ENCODE data around the gene DPY19L1.
"Not testable (repeated sequence)": the region's sequence is repeated elsewhere in the genome, so short reads cannot be mapped to it uniquely, and the experiment has no call there.

Gene DPY19L1

DNA sequence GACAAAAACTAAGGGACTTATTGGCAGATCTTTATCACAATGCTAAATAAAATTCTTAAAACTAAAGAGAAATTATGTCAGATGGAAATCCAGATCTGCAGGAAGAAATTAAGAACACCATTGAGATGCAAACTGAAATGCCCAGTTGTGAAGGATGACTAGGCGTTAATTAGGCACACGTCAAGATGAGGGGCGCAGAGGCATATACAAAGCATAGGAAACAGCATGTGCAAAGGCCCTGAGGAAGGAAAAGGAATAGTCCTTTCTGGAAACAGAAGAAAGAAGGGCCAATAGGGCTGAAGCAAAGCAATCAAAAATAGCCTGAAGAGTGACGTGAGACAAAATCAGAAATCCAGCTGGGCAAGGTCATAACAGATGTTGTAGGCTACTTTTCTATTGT is 53.1 kb downstream of the DPY19L1 start:
- not testable (repeated sequence) for FAIRE-seq

DNA sequence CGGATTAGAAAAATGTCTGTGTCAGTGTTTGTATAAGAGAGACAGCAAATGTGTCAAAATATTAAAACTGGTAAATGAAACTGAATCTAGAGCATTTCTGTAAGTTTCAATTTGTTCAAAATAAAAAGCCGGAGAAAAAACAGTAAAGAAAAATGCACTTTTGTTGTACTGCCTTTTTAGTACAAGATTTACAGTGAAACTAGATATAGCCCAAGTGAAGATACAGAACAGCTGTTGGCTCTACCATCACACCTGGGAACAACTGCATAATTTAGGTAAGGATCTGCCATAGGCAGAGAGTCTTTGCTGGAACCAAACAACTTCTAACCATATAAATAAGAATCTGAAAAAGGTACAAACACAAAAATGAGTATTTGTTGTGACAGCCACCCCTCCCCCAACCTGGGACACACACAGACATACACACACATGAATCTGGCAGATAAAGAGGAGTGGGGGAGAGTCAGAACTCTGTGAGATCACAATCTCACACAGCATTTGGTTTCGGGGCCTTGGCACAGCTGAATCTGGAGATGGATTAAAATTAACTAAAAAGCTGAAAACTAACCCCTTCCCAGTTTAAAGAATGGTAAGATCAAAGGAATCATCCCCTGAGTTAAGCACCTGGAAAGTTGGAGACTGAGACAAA is 54.8 kb downstream of the DPY19L1 start:
- no peak for FAIRE-seq

DNA sequence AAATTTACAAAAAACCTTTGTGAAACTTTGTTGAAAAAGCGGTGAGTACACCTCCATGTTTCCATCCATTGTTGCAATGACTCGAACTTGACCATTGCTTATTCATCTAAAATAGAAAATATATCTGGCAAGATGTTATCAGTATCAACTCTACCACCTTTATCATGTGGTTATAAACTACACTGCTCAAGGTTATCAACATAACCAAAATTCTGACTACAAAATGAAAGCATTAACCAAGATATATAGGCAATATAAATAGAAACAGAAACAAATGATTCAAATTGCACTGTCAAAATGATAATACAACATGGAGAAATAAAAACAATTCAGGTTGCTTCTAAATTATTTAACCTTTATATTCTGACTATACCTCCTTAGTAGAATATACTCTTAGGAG is 58.2 kb downstream of the DPY19L1 start:
- not testable (repeated sequence) for FAIRE-seq

DNA sequence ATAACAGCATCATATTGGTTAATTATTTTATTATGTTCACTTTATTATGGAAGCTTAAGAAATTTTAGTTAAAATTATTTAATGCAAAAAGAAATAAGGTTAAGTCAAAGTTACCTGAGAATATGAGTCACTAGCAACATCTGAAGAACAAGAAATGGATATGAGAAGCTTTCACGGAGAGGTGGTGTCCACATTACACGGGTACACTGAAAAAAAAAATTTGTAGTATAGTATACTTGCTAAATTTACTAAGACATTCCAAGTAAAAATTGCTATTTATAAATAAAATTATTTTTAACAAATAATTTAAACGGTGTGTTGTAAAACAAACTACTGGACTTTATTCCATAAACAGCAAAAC is 63.9 kb downstream of the DPY19L1 start:
- no peak for FAIRE-seq

DNA sequence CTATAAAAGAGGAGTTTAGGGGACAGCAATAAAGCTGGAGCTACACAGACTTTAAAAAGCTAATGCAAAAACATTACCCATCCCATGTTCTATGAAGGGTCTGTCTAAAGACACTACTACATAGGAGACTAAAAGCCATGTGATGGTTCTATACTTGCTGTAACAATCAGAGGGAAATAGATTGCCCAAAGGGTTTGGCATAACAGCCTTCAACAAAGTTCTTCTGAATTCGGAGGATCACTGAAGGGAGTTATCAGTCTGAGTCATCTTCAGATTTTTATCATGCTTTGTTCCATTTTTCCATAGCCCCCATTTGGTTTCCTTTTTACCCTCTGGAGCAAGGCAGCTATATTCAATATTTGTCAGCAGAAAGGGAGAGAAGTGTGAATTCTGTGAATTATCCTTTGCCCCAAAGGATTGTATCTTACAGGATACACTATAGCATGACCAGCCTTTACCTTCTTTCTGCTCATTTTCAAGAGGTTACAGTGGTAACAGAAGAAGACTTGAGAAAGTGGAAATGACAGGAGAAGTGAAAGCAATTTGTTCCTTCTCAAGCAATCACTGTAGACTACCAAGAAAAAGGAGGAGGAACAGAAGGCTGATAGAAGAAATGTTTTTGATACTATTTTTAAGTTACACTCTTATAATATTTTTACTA is 64.4 kb downstream of the DPY19L1 start:
- not testable (repeated sequence) for FAIRE-seq

DNA sequence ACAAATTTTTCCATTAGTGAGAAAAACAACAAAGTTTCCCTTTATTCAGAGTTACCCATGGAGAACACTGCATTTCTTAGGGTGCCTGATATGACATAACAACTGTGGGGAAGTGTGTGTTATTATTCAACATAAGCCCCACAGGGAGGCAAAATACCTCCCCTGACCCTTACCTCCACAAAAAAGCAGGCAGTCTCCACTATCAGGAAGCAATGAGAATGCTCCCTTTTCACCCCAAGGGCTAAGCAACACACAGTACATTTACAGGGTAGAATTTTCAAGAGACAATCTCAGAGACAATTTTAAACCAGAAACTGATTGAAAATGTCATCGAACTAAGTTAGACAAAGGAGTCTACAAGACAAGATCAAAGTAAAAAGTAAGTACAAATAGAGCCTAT is 69.5 kb downstream of the DPY19L1 start:
- FAIRE-seq: not testable (repeated sequence)

DNA sequence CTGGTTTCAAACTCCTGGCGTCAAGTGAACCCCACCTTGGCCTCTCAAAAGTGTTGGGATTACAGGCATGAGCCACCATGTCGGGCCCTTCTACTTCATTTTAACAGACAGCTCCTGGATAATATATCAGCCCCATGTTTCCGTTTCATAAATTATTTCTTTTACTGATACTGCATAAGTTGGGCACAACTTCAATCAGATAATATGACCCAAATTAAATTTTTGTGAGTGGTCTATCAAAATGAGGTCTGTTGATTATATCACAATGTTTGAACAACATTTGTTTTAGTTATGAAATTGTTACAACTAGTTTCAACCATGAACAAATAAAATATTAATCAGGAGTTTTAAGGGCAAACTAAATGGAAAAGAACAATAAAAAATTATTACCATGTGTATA is 70.8 kb downstream of the DPY19L1 start:
- FAIRE-seq: not testable (repeated sequence)

DNA sequence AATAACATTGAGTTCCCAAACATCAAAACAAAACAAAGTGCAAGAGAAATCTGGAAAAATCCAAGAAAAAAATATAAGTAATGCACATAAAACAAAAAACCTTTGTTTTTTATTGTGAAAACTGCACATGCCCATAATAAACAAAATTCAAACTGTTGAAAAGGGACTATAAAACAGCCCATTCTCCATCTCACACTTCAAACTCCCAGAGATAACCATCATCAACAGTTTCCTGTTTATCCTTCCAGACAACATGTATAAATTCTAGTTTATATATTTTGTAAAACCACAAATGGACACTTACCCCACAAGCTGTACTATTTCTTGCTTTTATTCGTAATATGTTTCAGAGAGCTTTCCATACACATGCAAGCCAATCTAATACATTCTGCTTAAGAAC is 79.3 kb downstream of the DPY19L1 start:
- FAIRE-seq: no peak

DNA sequence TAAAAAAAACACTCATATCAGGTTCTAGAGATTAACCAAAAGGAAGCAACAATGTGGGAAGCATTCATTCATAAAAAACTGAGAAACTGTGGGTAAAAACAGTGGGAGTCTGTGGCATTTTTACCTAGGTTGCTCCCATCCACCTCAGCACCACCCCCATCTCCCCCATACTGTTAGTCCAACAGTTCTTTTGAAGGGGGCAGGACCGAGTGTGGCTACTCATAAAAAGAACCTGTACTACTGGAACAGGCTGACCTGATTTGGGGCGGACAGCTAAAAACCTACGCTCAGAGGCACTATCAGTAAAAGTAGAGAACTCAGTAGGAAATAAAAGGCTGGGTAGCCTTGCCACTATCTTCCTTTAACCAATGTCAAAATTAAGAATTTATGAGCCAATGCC is 84.5 kb downstream of the DPY19L1 start:
- FAIRE-seq: no peak

DNA sequence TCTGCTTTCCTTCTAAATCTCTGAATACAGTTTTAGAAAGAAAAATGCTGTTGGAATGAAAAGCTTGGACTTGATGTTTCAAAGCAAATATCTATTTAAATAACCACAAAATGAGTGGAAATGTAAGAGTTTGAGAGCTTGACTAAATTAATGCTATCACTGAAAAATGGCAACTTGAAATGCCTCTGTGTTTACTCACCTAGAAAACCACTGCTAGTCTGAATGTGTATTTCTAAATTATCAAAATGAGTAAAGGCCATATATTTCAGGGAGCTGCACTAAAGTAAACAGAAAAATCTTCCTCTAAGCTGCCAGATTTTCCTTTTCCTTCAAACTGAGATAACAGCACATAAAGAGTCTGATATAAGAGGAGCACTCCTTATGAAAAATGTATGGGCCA is 87.9 kb downstream of the DPY19L1 start:
- FAIRE-seq: no peak

DNA sequence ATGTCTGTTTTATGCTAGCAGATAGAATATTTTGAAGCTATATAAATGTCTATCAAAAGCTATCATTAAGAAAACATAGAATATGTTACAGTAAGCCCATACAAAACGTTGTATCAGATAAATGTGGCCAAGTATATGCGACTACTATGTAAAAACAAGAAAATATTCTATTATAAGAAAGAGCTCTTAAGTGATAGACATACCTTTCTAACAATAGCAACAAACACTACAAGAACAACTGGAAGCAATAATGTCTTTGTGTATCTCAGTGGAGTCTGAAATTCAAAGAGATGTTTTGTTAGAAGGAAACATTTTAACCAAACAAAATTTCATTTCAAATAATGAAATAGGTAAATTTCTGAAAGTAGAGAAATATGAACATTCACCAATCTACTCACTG is 89.9 kb downstream of the DPY19L1 start:
- FAIRE-seq: not testable (repeated sequence)

DNA sequence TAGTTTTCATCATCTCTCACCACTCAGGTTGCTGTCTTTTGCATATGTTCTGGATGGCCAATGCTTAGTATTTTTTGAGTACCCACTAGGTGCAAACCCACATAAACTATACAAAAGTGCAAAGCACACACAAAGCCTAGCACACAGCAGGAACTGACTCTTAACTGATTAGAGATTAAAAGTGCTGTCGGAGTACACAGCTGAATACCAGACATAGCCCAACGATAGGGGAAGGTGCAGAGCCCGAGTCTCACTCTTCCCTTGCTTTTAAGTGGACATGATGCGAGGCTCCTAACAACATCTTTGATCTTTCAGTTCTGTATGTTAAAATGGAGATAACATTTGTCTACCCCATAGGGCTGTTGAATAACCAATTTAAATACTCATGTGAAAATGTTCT is 90.8 kb downstream of the DPY19L1 start:
- FAIRE-seq: no peak

DNA sequence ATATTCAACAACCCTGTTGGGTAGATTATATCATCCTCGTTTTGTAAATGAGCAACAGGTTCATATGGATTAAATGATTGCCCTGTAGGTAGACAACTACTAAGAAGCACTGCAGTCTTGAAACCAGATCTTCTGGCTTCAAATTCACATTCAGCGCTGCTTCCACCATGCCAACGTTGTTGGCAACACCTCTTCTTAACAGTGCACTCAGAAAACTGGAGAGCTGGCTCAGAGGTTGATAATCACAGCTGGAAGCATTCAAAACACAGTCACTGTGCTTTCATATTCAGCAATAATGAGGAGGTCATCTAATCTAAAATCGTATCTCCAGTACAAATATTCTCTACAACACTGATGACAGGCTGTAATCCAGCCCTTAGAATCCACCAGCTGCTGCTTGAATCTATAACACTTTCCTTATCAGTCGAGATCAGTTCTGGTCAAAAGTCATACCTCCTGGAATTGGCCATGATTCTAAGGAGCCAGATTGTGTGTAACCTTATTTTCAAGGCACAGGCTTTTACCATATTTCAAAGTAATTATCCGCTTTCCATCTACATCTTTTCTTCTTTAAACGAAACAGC is 91.3 kb downstream of the DPY19L1 start:
- not testable (repeated sequence) for FAIRE-seq

DNA sequence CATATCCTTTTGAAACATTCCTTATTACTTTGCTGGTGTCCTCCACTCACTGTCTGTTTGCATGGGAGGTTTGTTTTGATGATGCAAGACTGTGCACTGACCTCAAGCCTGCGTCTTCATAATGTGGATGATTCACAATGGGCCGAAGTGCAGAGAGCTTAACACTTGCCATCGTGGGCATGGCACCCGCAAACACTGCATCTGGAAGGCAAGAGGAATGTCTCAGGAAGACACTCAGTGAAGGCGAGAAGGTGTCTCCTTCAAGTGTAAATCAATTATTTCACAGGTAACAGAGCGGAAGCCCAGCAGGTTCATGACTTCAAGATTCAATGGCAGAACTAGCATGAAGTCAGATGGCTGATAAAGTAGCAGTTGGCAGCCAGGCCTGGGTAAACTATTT is 98.1 kb downstream of the DPY19L1 start:
- no peak for FAIRE-seq

DNA sequence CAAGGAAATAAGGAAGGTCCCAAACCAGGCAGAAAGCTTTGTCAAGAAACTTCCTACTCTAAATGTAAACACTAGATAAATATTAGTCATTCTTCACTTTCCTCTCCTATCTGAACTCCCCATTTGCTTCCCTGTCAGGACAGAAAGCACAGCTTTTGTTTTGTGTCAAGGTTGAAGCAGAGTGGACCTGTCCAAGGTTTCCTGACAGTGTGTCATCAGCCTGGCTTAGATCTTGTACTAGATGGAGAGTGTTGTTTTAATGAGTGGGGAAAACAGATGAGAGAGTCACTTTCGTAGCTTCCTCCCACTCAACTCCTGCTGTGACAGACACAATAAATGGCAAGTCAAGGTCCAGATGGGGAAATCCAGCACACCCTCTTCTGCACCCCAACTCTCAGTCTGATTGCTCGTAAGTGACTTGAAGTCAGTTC is 101.5 kb downstream of the DPY19L1 start:
- FAIRE-seq: not testable (repeated sequence)

DNA sequence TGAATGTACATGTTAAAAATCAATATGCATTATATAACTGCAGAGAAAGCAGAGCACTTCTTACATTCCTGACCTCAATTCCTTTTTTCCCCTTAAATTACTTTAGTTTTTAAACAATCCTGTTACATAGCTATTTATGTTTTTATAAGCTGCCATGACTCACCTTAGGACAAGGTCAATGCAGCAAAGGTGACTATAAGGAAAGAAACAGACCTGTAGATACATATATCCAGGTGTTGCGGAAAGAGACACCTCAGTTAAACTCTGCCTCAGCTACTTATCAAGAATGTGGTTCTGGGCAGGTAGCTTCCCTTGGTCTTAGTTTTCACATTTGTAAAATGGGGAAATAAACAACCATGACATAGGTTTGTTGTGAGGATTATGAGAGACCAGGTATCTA is 105.5 kb downstream of the DPY19L1 start:
- no peak for FAIRE-seq

DNA sequence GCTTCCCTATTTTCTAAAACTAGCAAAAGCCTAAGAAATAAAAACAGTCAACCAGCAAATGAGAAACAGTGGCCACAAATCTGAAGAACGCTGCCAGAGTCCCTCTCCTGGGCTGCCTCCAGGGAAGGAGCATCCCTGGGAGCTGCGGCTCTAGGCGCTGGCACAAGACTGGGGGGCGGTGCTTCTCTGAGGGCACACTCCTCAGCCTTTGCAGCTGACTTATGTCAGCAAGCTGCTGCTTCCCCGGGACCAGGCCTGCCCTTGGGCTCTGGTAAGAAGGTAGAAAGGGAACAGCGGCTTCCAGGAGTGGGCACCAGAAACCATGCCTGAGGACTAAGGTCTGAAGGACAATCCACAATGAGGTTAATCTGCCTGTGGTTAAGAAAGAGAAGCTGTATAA is 107.5 kb downstream of the DPY19L1 start:
- not testable (repeated sequence) for FAIRE-seq

DNA sequence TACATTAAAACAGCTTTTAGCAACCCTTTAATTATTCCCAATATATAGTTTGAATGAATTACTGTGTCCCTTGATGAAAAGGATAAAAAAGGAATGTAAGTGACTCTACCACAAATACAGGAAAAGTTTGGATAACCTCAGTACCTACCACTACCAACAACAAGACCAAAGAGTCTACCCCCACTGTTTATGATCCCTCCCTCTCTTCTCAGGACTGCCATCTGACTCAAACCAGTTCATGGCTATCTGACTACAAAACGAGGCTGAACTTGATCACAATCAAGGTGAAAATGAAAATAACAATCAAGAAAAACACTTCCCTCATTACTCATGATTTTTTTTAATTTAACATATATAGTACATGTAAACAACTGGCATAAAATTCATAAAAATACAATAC is 108.7 kb downstream of the DPY19L1 start:
- no peak for FAIRE-seq

DNA sequence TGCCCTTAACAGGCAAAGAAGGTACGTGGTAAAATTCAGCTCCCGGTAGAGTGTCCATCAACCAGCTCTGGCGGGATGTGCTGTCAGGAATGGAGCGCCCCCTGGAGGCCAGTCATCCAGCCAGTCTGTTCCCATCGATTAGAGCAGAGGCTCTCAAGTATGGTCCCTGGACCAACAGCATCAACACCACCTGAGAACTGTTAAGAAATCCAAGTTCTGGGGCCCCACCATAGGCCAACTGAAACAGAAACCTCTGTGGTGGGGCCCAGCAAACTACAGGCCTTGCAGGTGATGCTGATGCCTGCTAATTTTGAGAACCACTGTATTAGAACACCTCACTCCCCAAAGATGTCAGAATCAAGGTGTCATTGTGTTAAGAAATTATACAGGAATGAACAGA is 109.2 kb downstream of the DPY19L1 start:
- no peak for FAIRE-seq

DNA sequence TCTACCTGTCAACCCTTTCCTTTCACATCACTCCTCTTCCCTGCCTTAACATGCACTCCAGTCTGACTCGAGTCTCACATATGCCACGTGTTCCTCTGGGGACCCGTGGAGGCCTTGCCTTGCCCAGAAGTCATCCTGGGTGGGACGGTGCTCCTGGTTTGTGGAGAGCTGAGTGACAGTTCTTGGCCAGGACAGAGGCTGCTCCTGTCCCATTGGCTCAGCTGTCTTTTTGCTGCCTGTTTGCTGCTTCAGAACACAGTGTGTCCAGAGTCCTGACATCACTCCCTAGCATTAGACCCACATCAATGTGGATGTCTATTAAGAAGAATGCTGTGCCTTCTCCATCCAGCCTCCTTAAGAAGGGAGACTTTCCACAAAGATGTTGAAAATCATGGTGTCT is 116.8 kb downstream of the DPY19L1 start:
- FAIRE-seq: not testable (repeated sequence)

DNA sequence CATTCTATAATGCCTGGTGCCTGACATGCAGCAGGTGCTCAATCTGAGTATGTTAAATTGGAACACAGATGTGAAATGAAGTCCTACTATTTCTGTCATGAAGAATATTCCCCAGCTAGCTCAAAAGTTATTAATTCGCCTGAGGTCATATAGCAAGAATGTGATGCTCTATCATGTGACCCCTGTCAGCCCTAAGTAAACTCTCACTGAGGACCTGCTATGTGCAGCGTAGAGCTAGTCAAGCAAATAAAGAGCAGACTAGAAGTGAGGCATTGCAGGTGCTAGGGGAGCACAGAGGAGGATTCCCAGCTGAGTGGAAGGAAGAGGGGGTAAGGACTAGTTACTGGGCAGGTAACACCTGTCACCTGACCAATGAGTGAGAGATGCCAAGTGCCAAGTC is 118.2 kb downstream of the DPY19L1 start:
- FAIRE-seq: not testable (repeated sequence)

DNA sequence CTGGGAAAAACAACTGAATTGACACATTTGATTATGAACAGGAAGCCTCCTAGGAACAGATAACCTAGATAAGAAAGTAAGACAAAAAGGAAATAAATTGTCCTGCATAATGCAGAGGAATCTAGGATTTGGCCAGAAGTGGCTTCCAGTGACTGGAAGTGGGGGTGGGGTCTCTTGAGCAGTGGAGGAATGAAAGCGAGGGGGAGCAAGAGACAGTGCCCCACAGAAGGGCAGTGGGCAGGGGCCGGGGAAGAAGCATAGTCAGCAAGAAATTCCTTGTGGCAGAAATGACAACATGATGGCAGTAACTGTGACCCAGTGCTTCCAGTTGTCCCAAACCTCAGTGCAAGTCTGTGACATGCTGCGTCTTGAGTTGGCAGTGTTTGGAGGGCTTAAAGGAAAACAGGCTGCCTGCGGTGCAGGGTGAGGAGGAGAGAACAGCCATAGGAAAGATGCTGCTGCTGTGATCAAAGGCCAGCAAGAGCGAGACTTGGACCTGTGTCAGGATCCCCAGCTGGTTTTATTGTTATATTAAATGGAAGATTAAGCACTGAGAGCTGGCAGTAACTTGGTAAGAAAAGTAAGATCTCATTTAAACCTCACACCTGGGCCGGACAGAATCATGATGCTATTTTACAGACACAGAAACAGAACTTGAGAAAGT is 119.0 kb downstream of the DPY19L1 start:
- FAIRE-seq: not testable (repeated sequence)

DNA sequence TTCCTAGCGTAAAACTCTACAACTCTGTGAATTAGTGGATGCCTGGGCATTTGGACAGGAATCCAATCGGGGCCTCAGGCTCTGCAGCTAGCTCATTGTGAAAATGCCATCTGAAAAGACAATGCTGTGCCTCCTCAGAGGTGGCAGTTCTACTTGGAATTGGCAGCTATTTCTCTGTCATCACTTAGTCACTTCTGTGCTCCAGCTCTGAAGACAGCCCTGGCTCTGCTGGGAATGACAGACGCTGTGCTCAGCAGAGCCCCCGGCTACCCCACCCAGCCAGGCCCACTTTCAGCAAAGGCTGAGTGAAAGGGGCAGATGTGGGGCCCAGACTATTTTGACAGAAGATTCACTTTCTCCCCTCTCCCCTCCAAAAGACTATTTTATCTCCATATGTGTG is 119.8 kb downstream of the DPY19L1 start:
- not testable (repeated sequence) for FAIRE-seq

DNA sequence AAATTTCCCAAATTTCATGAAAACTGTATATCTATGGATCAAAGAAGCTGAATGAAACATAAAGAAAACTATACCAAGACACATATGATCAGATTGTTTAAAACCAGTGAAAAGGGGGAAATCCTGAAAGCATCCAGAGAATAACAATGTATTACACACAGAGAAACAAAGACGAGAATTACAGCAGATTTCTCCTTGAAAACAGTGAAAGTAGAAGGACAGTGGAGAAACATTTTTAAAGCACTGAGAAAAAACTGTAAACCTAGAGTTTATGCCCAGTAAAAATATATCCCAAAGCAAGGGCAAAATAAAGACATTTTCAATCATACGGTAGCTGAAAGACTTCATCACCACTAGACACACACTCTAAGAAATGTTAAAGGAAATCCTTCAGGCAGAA is 121.0 kb downstream of the DPY19L1 start:
- FAIRE-seq: no peak
